ENCODE measurements around the gene FLT3LG. TPM values are rescaled to one million over a fixed set of nuclear protein-coding genes. Genes with fewer than 3 reads are reported as not detected.
"Not testable (repeated sequence)": the region's sequence is repeated elsewhere in the genome, so short reads cannot be mapped to it uniquely, and the experiment has no call there.

Gene FLT3LG
- total RNA-seq, 1 experiment from 2014 or later = 0.18 TPM

DNA sequence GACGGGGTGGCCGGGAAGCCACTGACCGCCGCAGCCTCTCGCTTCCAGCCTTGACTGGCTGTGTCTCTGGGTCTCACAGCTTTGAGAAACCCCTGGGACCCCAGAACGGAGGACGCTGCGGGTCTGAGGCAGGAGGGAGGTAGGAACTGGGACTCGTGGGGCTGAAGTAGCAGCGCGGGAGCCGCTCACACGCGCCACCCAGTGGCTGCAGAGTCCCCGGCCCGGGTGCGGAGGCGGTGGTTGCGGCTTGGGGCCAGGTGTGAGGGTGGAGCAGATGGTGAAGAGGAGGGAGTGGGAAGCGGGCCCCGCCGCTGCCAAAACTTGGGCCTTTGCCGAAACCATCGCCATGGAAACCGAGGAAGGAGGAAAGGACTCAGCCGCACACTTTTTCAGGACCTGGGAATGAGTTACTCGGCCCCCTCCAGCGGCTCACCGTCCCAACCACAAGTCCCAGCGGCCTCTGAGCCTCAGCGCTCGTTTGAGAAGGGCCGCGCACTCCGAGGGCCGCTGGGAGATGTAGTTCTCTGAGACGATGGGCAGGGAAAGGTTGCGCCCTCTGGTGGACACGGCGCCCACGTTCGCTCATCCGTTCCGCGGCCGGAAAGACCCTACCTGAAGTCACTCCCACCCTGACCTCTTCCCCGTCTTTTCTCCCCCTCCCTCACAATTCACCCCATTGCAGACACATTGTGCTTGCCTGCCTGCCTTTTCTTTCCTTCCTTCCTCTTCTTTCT lies 30.5 kb upstream of the FLT3LG start:
- ChIA-PET CTCF (no interaction called here), POLR2A (ENCODE audit: unreplicated experiment) (no interaction called here)
- Histone ChIP-seq H3F3A (ENCODE audit: low read length, unreplicated experiment) (no peaks in the 10 kb centered on the region), H3K9me3 (ENCODE audit: low read length) (no peaks in the 10 kb centered on the region), H4K20me1 (ENCODE audit: low read length) (no peaks in the 10 kb centered on the region), H3K4me2 (ENCODE audit: low read length) (peak overlapping the region; percentile 100), H3K4me1 (ENCODE audit: insufficient read depth, low read length) (no peaks in the 10 kb centered on the region), H3K9me2 (replicated peaks; ENCODE audit: low read length) (no peaks in the 10 kb centered on the region), H3K4me3 (ENCODE audit: low read length) (peak overlapping the region; percentile 87), H3K9ac (ENCODE audit: low read length) (peak overlapping the region; percentile 66), H3K27me3 (ENCODE audit: low read length) (peaks cover 36% of the 10 kb centered on the region), H3K79me2 (ENCODE audit: low read length) (no peaks in the 10 kb centered on the region), H2AFZ (ENCODE audit: low read length) (peak overlapping the region; percentile 100), H3K27ac (ENCODE audit: low read length) (no peak overlapping the region), H3K36me3 (ENCODE audit: low read depth, low read length) (peaks cover 2% of the 10 kb centered on the region; the same call in 1 of the 2 replicates)
- DNase-seq = peak; percentile 98
- TF ChIP-seq CTCF (conservative IDR thresholded peaks at IDR 0.05; ENCODE audit: low read depth, low read length) (peak; percentile 93), EZH2 (IDR thresholded peaks at IDR 0.05; ENCODE audit: low read length, unreplicated experiment) (no peak), EZH2phosphoT487 (IDR thresholded peaks at IDR 0.05; ENCODE audit: borderline replicate concordance, low read length) (no peak)
- ATAC-seq = peak; percentile 84
- TSS peak; percentile 32 for BruUV-seq (replicated peaks)
- intact Hi-C loops (cut with micrococcal nuclease) = loop anchor here (1.0 kb wide), 4 partner anchors 8 to 104 kb away; partner anchors contain the start of genes DKKL1 and PIH1D1

GRCh38 chr19:49444100-49444700 lies 29.8 kb upstream of the FLT3LG start:
- ATAC-seq; POLR2A ChIA-PET (ENCODE audit: unreplicated experiment); H3K79me2 ChIP-seq (ENCODE audit: low read length); H3K36me3 ChIP-seq (ENCODE audit: low read depth, low read length); H3K9ac ChIP-seq (ENCODE audit: low read length); intact Hi-C loops (cut with micrococcal nuclease); H3K27ac ChIP-seq (ENCODE audit: low read length); H3F3A ChIP-seq (ENCODE audit: low read length, unreplicated experiment); DNase-seq; H4K20me1 ChIP-seq (ENCODE audit: low read length); H3K9me3 ChIP-seq (ENCODE audit: low read length); BruUV-seq (replicated peaks); H3K4me1 ChIP-seq (ENCODE audit: insufficient read depth, low read length); H2AFZ ChIP-seq (ENCODE audit: low read length); H3K9me2 ChIP-seq (replicated peaks; ENCODE audit: low read length): not testable (repeated sequence)
- H3K27me3 ChIP-seq (ENCODE audit: low read length) = peaks cover 31% of the 10 kb centered on the region
- H3K4me3 ChIP-seq (ENCODE audit: low read length) = peak overlapping the region; percentile 87; the same call in 1 of the 2 replicates
- H3K4me2 ChIP-seq (ENCODE audit: low read length) = peak overlapping the region; percentile 100
- CTCF ChIA-PET = interaction anchor here (0.7 kb wide), 1 partner anchor 107 kb away, joined by 18 read pairs; no protein-coding TSS in a partner anchor

DNA sequence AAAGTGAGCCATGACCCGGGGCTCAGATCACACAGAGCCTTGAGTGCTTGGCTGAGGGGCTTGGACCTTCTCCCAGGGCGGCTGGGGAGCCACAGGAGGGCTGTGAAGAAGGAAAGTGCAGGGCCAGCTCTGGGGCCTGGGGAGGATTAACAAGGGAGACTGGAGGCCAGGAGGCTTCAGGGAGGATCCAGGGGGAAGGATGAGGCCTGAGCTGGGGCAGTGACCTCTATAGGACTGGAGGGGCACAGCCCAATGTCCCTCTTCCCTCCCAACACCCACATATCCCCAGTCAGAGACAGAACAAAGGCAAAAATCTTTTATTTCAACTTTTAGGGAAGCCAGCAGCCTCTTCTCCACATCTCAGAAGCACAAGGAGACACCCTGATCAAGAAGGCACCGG lies 28.0 kb upstream of the FLT3LG start:
- no peaks in the 10 kb centered on the region for H3K9me2 ChIP-seq (replicated peaks; ENCODE audit: low read length)
- DNase-seq (no peak), ATAC-seq (no peak)
- no peaks in the 10 kb centered on the region for H4K20me1 ChIP-seq (ENCODE audit: low read length)
- H3K36me3 ChIP-seq (ENCODE audit: low read depth, low read length) = peaks cover 3% of the 10 kb centered on the region; the same call in 1 of the 2 replicates
- H2AFZ ChIP-seq (ENCODE audit: low read length) = no peak overlapping the region
- 0 out of 2 replicates have a peak, but pooled peaks have one; percentile 17 for TF ChIP-seq CTCF (conservative IDR thresholded peaks at IDR 0.05; ENCODE audit: low read depth, low read length)
- TF ChIP-seq EZH2 (IDR thresholded peaks at IDR 0.05; ENCODE audit: low read length, unreplicated experiment) = no peak
- BruUV-seq (replicated peaks) = no TSS peak
- H3K27me3 ChIP-seq (ENCODE audit: low read length) = peaks cover 13% of the 10 kb centered on the region
- intact Hi-C loops (cut with micrococcal nuclease) = no loop called here
- H3F3A ChIP-seq (ENCODE audit: low read length, unreplicated experiment) = no peaks in the 10 kb centered on the region
- peaks cover 8% of the 10 kb centered on the region; the same call in 1 of the 2 replicates for H3K4me1 ChIP-seq (ENCODE audit: insufficient read depth, low read length)
- H3K79me2 ChIP-seq (ENCODE audit: low read length) = peaks cover 12% of the 10 kb centered on the region
- H3K4me3 ChIP-seq (ENCODE audit: low read length) = no peak overlapping the region
- H3K27ac ChIP-seq (ENCODE audit: low read length) = no peak overlapping the region
- no peaks in the 10 kb centered on the region for H3K9me3 ChIP-seq (ENCODE audit: low read length)
- H3K9ac ChIP-seq (ENCODE audit: low read length) = no peak overlapping the region
- no peak overlapping the region for H3K4me2 ChIP-seq (ENCODE audit: low read length)
- POLR2A ChIA-PET (ENCODE audit: unreplicated experiment) = no interaction called here
- CTCF ChIA-PET = interaction anchor here (0.6 kb wide), 1 partner anchor 101 kb away, joined by 4 read pairs; no protein-coding TSS in a partner anchor
